HL-60 (cell line): ENCODE measurements around the gene CLSTN2.

ENCODE experiments used
- DNase-seq, 2 experiments: peaks; one replicate each; pipeline ENCODE4 v3.0.0-alpha.2; 2010 to 2020; ENCODE audit warnings: low read depth in 1 of 2, low spot score in 1 of 2
- H3K27ac ChIP-seq: fragments of 250-450 bp; sonication (Bioruptor Pico); replicated peaks from 2 replicates; pipeline ENCODE4 v1.5.1; 2020; ENCODE audit warnings: mild to moderate bottlenecking, moderate library complexity
- H3K27me3 ChIP-seq: fragments of 250-450 bp; sonication (Bioruptor Pico); 2 replicates; pipeline ENCODE4 v1.5.1; 2021; ENCODE audit warnings: mild to moderate bottlenecking, moderate library complexity; ENCODE audit not compliant: insufficient read depth, poor library complexity, severe bottlenecking
- H3K4me3 ChIP-seq: replicated peaks from 2 replicates; pipeline ENCODE4 v1.5.1; 2011; ENCODE audit warnings: mild to moderate bottlenecking, control low read depth, low read length; ENCODE audit not compliant: insufficient read depth
- CTCF ChIP-seq: IDR thresholded peaks from one replicate; pipeline ENCODE4 v1.5.1; 2011; ENCODE audit warnings: low read length, control low read depth, inconsistent platforms; ENCODE audit not compliant: insufficient read depth
- GABPA ChIP-seq: IDR thresholded peaks from 2 replicates; pipeline ENCODE4 v1.6.1; 2012; ENCODE audit warnings: low read depth
- POLR2AphosphoS5 ChIP-seq: IDR thresholded peaks from 2 replicates; pipeline ENCODE4 v1.6.1; 2012; ENCODE audit warnings: low read depth
- SPI1 ChIP-seq: IDR thresholded peaks from 2 replicates; pipeline ENCODE4 v1.6.1; 2012; ENCODE audit warnings: low read depth, mild to moderate bottlenecking, borderline replicate concordance
- TF ChIP-seq, protein P1 (sequence below): IDR thresholded peaks from 2 replicates; pipeline ENCODE4 v1.6.1; 2012; ENCODE audit warnings: low read depth; ENCODE audit not compliant: insufficient replicate concordance

Gene CLSTN2

DNA sequence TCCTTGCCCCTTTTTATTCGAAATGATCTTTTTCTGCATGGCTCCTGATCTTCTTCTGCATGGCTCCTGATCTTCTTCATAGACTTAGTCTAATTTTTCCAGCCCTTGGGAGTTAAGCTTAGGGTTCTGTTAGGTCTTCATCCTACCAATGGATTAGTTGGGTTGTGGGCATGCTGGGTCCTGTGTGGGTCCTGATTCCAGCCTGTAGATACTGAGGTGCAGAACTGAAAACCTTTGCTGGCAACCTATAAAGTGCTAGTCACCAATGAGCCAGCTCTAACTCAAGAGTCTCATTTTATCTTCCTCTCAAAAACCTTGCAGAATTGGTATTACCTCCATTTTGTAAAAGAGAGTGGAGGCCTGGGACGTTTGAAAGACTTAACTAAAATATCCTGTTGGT, 229.2 kb downstream of the CLSTN2 start:
- H3K27me3 ChIP-seq, result no peaks in the 10 kb centered on the region
- H3K4me3 ChIP-seq, result no peak overlapping the region

DNA sequence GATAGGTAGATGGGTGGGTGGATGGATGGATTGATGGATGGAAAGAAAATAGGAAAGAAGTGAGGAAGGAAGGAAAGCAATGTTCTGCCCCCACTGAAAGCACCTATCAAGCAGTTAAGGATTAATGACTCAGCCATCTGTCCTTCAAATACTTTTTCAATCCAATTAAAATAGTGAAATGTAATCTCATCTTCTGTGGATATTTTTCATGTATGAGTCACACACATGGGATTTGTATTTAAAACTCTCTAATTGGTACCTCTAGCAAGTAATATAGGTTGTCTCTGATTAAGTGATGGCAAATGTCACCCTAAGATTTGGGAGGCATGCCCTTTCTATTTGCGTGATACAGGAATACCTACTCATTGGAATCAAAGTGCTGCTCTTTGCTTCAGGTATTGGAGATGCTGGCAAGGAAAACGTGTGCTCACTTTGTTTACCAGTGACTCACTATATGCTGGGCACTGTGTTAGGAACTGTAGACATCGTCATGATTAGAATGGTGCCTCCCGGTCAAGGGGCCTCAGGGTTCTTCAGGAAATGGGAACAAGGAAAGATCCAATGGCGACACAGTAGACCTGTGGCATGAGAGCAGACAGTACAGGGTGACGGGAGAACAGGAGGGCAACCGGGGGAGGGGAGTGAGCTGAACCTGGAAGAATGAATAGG, 230.1 kb downstream of the CLSTN2 start:
- Histone ChIP-seq H3K27ac (no peak overlapping the region), H3K4me3 (no peak overlapping the region), H3K27me3 (no peaks in the 10 kb centered on the region)
- DNase-seq, result no peak
- no peak for TF ChIP-seq POLR2AphosphoS5
- no peak for TF ChIP-seq CTCF
- no peak for TF ChIP-seq SPI1
- no peak for TF ChIP-seq GABPA
- TF ChIP-seq, protein P1, sequence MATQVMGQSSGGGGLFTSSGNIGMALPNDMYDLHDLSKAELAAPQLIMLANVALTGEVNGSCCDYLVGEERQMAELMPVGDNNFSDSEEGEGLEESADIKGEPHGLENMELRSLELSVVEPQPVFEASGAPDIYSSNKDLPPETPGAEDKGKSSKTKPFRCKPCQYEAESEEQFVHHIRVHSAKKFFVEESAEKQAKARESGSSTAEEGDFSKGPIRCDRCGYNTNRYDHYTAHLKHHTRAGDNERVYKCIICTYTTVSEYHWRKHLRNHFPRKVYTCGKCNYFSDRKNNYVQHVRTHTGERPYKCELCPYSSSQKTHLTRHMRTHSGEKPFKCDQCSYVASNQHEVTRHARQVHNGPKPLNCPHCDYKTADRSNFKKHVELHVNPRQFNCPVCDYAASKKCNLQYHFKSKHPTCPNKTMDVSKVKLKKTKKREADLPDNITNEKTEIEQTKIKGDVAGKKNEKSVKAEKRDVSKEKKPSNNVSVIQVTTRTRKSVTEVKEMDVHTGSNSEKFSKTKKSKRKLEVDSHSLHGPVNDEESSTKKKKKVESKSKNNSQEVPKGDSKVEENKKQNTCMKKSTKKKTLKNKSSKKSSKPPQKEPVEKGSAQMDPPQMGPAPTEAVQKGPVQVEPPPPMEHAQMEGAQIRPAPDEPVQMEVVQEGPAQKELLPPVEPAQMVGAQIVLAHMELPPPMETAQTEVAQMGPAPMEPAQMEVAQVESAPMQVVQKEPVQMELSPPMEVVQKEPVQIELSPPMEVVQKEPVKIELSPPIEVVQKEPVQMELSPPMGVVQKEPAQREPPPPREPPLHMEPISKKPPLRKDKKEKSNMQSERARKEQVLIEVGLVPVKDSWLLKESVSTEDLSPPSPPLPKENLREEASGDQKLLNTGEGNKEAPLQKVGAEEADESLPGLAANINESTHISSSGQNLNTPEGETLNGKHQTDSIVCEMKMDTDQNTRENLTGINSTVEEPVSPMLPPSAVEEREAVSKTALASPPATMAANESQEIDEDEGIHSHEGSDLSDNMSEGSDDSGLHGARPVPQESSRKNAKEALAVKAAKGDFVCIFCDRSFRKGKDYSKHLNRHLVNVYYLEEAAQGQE, result no peak

More for the DNA sequence above, 229.2 kb downstream of the CLSTN2 start:
- DNase-seq, result no peak
- no peak overlapping the region for H3K27ac ChIP-seq
- TF ChIP-seq GABPA (no peak), POLR2AphosphoS5 (no peak), SPI1 (no peak), CTCF (no peak)
- TF ChIP-seq, protein P1, result no peak

GRCh38 chr3:140165781-140166180, 230.8 kb downstream of the CLSTN2 start:
- Histone ChIP-seq H3K4me3 (no peak overlapping the region), H3K27me3 (no peaks in the 10 kb centered on the region), H3K27ac (no peak overlapping the region)
- TF ChIP-seq SPI1, result no peak
- TF ChIP-seq, protein P1, result no peak
- TF ChIP-seq GABPA, result no peak
- no peak for TF ChIP-seq CTCF
- TF ChIP-seq POLR2AphosphoS5, result no peak
- DNase-seq, result no peak
